NCI-H69 (cell line): Measurements from ENCODE around the gene RAET1L.
A peak's percentile ranks its signal among the peaks of the same experiment; 100 is the strongest.
"Not testable (repeated sequence)": the region's sequence is repeated elsewhere in the genome, so short reads cannot be mapped to it uniquely, and the experiment has no call there.

Experiments
- DNase-seq: peaks from one replicate; lab custom pipeline; 2025; lab: John Stamatoyannopoulos, UW

Gene RAET1L

DNA sequence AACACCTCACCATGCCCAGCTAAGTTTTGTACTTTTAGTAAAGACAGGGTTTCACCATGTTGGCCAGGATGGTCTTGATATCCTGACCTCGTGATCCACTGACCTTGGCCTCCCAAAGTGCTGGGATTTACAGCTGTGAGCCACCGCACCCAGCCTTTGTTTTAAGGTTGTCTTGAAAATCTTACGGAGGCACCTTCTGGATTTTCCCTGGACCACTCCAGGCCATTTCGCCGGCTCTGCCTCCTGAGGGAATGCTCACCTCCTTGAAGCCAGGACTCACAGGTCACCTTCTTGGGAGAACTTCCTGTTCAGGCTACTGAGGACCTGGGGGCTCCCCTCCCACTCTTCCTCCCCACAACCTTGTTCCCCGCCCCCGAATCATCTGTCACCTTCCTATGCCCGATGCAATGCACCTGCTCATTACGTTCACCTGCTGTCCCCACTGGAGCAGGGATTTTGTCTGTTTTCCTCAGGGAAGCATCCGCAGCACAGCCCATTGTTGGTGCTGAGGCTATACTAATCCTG, 19.4 kb upstream of the RAET1L start:
- no peak for DNase-seq

DNA sequence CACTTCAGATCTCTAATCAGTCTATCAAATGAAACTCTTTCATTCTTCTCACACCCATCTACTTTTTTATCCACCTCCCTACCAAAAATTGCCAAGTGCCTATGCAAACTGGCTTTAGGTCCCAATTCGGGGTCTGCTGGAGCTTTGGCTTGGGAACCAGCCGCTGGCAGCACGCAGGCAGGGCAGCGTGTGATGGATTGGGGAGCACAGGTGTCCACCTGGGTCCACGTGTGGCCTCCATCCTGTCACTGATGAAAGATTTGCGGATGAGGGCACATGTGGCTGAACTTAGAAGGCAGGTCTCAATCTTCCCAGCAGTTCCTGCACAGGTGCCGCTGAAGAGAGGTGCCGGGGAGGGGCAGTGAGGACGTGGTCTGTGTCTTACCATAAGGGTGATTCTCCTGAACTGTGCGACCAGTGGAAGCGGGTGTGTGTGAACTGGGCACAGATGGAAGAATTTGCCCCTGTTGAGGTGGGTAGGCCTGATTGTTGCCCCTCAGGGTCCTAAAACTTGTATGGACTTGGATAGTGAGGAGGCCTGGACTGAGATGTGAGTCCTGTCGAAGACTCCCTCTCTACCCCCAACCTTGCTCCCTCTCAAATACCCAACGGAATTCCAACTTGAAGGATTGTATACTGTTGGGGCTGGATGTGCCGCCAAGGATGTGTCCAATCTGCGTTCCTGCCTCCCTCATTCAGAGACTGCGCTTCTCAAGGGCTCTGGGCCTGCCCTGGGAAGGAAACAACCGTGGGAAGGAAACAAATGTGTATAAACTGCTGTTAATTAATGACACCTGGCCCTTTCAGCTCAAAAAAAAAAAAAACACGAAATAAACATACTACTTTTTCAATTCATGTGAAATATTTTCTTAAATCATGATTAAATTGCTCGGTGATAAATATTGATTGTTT, 18.4 kb upstream of the RAET1L start:
- DNase-seq = no peak

DNA sequence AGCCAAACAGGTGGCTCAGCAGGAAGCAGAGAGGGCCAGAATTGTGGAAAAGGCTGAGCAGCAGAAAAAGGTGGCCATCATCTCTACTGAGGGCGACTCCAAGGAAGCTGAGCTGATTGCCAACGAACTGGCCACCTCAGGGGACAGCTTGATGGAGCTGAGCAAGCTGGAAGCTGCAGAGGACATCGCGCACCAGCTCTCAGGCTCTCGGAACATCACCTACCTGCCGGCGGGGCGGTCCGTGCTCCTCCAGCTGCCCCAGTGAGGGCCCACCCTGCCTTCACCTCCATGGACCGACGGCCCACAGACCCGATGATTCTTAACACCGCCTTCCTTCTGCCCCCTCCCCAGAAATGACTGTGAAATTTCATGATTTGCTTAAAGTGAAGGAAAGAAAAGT, 17.8 kb upstream of the RAET1L start:
- no peak for DNase-seq

DNA sequence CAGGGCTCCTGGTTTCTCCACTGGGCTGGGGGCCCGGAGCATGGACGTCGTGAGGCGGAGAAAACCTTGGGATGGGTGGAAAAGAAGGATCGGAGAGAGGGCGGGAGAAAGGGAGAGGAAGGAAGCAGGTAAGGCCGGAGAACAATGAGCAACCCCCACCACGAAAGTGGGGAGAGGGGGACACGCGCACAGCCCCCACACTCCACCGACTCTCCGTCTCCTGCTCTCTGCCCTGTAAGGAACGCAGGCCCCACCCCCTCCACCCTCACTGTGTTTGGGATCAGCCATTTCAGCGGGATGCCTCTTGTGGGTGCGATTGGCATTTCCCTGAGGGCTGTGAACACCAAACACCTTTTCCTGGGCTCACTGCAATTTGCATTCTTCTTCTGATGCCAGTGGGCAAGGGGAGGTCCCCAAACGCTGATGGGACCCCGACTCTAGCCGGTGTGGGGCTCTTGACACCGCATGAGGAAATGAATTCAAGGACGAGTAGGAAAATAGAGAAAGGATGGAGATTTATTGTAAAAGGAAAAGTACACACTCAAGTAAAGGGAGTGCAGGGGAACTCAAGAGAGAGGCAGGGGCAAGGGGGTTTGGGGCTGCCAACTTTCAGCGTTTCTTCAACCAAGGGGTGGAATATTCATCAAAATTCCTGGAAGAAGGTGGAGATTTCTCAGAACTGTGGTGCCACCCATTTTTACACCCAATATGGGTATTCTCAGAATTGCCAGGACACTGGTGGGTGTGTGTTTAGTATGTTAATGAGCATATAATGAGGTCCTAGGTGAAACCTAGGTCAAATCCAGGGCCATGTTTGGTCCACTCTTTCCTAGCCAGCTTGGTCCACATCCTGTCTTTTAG, 13.1 kb upstream of the RAET1L start:
- no peak for DNase-seq

DNA sequence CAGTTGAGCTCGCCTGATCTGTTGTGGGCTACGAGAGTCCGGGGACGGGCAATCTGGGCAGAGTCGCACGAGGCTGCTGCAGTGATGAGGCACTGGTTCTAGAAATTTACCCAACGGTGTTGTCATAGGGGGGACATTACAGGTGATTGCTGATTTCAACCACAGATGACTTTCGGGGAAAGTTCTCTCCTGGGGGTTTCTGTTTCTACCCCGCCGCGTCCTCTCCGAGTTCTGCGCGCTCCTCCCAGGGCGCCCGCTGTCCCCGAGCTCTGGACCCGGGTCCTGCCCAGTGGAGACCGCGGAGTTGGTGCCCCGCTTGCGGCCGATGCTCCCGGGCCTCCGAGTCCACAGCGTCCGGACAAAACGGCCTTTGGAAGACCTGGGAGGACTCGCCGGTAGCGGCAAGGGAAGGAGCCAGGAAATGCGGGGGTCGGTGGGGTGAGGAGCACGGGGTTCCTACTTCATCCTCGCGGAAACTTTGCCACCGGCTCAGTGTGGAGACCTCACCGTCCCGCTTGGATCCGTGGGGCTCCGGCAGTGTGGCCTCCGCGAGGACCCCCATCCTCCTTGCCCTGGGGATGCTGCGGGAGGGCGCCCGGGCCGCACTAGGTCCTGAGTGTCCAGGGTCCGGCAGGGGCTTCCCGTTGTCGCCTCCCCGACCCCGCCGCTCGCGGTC, 12.3 kb upstream of the RAET1L start:
- no peak for DNase-seq

DNA sequence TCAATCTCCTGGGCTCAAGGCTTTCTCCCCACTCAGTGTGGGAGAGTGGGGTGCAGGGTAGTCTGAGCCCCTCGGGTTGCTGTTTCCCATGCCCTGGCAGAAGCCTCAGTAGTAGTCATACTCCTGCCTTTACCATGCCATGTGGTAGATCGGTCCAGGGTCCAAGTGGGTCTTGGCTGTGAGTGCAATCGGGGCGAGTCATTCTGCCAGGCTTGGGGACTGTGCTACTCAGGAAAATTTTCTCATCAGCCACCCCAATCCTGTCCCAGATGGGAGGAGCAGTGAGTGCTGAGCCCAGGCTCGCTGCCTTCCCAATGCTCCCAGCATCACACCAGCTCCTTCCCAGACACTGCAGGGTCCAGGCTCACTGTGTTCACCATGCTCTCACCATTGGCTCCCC, 10.7 kb upstream of the RAET1L start:
- no peak for DNase-seq

DNA sequence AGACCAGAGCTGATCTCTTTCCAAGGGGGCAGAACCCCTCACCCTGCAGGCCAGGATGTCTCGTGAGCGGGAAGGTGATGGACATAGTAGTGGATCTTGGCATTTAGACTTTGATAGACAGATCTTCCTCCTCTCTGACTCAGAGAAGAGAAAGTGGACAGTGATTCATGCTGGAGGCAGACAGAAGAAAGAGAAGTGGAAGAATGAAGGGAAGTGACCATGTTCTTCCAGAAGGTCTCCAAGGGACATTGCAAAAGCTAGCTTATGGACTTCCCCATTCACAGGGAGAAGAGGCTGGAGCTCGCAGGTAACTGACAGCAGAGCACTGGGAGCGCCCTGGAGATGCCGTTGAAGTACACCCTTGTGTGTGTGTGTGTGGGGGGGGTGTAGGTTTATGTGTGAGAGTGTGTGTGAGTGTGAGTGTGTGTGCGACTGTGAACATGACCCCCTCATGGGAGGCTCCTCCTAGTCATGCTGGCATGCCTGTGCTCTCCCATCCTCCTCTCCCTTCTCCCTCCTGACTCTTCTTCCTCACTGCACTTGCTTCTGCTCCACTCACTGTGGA, 8.0 kb upstream of the RAET1L start:
- no peak for DNase-seq

DNA sequence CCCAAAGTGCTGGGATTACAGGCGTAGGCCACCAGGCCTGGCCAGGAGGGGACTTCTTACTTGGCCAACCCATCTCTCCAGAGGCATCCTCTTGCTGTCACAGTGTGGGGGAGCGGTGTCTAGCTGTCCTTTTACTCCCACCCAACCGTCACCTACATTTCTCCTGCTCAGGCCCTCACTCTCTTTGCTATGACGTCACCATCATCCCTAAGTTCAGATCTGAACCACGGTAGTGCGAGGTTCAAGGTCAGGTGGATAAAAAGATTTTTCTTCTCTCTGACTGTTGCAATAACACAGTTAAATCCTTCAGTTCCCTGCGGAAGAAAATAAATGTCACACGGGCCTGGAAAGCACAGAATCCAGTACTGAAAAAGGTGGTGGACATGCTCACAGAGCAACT, 7.3 kb upstream of the RAET1L start:
- no peak for DNase-seq

DNA sequence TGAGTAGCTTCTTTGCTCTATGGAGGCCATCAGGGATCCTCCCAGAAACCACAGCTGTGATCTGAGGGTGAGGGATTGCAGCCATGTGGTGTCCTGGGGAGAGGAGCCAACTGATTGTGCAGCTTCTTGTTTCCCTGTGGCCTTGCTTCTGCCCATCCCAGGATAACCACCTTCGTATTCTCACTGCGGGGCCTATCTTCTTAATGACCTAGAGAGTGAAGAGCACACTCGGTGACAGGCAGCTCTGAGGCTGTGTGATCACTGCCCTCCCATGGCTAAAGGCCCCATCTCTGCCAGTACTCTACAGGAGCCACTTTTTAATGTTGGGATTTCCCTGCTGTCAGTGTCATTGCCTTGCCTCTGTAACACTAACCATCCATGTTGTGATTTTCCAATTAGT, 5.3 kb upstream of the RAET1L start:
- no peak for DNase-seq

DNA sequence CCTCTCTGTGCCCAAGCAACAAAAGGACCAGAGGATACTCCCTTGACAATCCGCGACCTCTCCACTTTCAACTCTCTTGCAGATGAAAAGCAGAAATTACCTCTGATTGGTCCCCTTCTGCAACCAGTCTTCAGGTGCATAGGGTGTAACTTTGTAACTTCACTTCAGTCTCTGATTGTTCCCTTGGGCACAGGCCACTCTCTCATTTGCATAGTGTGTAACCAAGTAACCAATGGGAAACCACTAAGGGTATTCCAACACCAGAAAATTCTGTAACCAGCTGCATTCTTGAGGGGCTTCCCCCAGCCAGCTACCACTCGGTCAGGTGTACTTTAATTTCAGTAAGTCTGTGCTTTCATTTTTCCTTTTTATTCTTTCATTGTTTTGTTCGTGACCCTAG, 4.4 kb upstream of the RAET1L start:
- DNase-seq = no peak

DNA sequence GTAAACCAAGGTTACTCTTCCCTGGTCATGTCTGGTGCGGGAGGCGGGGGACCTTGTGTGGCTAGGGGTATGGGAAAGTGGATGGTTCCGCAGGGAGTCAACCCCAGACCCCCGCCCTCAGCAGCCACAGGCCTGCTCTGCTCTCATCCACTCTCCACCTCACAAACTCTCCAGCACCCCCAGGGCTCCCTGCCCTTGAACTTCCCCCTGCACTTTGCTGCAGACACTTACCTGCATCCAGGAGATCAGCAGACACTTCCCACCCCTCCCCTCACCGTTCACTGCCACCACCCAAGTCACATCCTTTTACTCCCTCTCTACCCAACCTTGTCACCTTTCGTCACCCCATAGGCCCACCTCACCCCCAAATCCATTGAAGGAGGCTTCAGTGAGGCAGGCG, 3.9 kb upstream of the RAET1L start:
- DNase-seq = no peak

DNA sequence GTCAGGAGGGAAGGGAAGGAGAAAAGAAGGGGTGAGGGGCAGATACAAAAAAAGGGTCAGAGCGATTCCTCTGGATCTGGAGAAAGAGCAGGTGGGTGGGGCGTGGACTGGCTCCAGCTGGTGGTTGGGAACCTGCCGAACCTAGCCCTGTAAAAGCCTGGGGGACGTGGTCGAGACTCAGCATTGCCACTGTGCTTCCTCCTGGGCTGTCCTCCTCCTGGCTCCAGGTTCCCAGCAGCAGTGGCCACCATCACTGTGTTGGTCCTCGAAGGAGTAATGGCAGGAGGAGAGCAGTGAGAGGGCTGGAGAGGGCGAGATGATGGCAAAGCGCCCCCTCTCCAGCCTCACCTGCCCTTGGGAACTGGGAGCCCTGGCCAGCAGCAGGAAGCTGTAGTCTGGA, 3.5 kb upstream of the RAET1L start:
- peak; percentile 47 for DNase-seq

DNA sequence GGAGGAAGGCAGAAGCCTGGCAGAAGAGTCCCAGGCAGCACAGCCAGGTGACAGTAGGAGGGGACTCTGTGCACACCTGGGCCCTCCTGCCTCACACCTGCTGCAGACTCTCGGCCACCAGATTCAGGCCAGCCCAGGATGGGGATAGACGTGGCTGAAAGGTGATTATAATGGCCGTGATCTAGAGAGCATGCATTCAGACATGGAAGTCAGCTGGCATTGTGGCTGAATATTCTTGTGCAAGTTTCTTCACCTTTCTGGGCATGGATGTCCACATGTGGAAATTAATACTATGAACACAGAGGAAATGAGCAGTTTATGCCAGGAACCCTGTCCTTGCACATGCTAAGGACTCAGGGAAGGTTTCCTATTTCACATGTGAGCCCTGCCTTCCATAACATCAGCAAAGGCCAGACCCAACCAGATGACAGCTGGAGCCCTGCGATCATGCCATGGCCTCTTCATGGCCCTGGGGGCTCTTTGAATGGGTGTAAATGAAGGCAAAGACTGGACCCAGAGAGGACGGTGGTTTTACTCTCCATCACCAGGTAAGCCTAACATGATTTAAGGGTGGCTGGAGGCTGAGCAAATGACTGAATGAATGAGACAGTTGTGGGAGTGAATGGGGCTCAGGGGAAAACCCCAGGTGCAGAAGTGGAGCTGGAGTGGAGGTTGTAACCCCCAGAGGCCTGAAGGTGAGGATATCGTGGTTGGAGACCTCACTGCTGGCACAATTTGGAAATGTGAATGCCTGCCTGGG, 2.7 kb upstream of the RAET1L start:
- no peak for DNase-seq

DNA sequence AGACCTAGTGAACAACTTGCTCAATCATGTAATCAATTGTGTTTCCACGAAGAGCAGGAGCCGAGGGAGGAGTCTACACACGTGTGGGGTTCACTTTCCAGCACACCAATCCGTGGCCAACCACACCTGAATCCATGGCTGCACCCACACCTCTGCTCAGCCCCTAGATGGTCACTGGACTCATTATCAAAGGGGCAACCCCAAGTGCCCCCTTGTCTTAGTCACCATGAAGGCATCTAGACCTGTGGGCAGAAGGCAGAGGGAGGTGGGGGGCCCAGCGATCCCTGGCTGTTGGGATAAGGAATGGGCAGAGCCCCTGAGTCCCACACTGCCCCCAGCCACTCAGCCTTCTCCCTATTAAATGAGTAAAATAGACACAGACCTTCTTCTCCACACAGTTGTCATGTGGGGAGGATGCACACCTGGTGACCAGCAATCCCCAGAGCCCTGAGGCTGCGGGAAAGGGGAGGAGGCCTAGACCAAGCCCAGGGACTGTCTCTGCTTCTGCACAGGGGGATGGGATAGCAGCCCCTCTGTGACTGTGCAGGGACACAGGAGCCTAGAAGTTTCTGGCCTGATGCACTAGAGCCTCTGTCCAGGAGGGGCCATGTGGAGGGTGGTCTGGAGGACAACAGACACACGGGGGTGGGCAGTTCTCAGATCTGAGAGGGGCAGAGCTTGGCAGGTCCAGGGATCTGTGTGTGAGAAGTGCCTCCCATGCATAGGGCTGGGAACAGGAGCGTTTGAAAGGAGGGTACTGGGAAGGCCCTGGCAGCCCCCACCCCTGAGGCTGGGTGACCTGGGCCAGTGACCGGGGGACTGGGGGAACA, 1.9 kb upstream of the RAET1L start:
- DNase-seq = no peak

DNA sequence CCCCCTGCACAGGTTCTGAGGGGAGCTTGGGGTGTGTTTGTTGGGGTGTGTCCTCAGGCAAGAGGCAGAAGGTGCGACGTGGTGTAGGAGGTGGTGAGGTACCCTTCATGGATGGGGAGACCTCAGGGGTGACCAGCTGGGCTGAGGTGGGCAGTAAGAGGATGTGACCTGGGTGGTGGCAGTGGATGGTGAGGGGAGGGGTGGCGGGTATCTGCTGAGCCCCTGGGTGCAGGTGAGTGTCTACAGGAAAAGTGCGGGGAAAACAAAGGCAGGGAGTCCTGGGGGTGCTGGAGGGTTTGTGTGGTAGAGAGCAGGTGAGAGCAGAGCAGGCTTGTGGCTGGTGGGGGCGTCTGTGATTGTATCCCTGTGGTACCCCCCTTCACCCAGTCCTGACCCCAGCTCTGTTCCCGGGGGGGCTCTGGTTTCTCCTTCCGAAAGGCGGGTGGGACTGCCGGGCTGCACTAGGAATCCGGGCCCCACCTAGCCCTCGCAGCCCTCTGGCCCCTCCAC, 631 bp downstream of the RAET1L start:
- no peak for DNase-seq

DNA sequence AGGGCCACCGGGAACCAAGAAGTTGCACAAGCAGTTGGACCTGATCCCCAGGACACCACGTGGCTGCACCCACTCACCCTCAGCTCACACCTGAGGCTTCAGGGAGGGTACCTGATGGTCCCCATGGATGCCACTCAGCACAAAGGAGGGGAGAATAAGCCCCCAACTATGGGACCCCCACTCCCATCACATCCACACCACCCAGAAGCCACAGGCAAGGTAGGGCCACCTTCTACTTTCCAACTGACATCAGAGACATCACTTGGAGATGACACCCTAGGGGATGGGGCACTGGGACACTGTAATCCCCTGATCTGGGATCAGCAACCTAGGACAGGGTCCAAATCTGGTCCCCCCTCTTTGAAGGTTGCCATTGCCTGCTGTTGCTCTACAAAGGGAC, 1.3 kb downstream of the RAET1L start:
- DNase-seq = not testable (repeated sequence)

DNA sequence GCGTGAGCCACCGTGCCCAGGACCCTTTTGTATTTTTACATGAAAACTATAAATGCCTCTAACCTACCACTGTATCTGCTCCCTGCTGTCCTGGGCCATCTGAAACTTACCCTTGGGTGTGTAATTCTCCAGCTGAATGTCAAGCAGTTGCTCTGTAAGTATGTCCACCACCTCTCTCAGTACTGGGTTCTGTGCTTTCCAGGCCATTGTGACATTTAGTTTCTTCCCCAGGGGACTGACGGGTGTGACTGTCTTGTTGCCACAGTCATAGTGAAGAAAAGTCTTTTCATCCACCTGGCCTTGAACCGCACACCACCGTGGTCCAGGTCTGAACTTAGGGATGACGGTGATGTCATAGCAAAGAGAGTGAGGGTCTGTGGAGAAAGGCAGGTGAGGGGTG, 3.5 kb downstream of the RAET1L start:
- not testable (repeated sequence) for DNase-seq

DNA sequence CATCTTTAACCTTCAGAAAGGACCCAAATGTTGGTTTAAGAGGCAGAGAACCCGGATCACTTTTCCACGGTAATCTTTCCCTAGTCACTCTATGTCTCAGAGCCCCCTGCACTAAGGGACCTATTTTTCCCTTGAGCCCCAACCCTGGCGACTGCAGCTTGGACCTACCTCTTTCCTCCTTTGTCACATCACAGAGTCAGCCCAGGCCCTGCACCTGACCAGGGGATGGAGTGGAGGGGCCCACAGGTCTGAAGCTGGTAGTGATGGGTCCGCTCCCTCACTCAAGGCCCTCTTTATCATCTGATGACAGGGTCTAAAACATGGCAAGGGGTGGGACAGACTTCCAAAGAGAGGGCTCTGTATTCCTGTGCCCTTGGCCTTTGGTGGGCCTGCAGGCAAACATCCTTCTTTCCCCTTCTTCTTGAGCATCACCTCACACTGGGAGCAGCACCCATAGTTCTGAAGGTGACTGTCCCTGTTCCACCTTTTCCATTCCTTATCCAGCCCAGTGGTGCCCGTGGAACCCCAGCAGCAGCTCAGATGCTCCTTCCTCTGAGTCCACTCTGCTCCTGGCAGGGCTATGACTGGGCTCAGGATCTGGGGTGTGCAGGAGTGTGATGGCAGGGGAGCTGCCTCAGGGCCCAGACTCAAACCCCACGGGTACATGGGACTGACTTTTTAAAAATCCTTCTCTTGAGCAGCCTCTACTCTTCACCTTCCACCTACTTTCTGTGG, 6.3 kb downstream of the RAET1L start:
- DNase-seq = no peak

DNA sequence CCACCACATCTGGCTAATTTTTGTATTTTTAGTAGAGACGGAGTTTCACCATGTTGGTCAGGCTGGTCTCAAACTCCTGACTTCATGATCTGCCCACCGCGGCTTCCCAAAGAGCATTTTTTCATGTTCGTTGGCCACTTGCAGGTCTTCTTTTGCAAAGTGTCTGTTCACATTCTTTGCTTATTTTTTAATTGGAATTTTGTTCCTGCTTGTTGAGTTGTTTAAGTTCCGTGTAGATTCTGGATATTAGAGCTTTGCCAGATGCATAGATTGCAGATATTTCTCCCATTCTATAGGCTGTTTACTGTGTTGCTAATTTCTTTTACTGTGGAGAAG, 8.2 kb downstream of the RAET1L start:
- not testable (repeated sequence) for DNase-seq
